SIG-M5 (cell line): Measurements from ENCODE around the gene MRI1.
"Not testable (repeated sequence)": the region's sequence is repeated elsewhere in the genome, so short reads cannot be mapped to it uniquely, and the experiment has no call there.

Experiments used
- DNase-seq: peaks from one replicate; lab custom pipeline; 2025; lab: John Stamatoyannopoulos, UW

Gene MRI1

GRCh38 chr19:13761423-13761822, 2.9 kb upstream of the MRI1 start:
- no peak for DNase-seq

- no peak for DNase-seq
Observed at GRCh38 chr19:13762635-13763235, 1.6 kb upstream of the MRI1 start.

- no peak for DNase-seq
Observed at GRCh38 chr19:13763265-13763664, 1.1 kb upstream of the MRI1 start.

GRCh38 chr19:13764821-13765394, 586 bp downstream of the MRI1 start:
- DNase-seq: no peak

- DNase-seq: no peak
Observed at GRCh38 chr19:13765395-13766094, 1.2 kb downstream of the MRI1 start.

- no peak for DNase-seq
Observed at GRCh38 chr19:13766095-13766481, 1.8 kb downstream of the MRI1 start.

- no peak for DNase-seq
Observed at GRCh38 chr19:13768510-13768909, 4.2 kb downstream of the MRI1 start.

GRCh38 chr19:13770013-13770635, 5.8 kb downstream of the MRI1 start:
- no peak for DNase-seq

GRCh38 chr19:13774217-13775191, 10.2 kb downstream of the MRI1 start, which contains the start of gene C19orf53:
Gene C19orf53 (plus strand): TSS chr19:13774456. CDS start chr19:13774478, 22 bp downstream.
- peak; percentile 58 for DNase-seq

- no peak for DNase-seq
Observed at GRCh38 chr19:13778398-13778797, 14.1 kb downstream of the MRI1 start.

- no peak for DNase-seq
Observed at GRCh38 chr19:13778847-13779246, 14.5 kb downstream of the MRI1 start.

GRCh38 chr19:13779794-13780193, 15.5 kb downstream of the MRI1 start:
- DNase-seq: not testable (repeated sequence)

- DNase-seq: no peak
Observed at GRCh38 chr19:13781547-13781946, 17.2 kb downstream of the MRI1 start.

GRCh38 chr19:13782537-13782936, 18.2 kb downstream of the MRI1 start:
- DNase-seq: no peak

GRCh38 chr19:13783565-13784500, 19.5 kb downstream of the MRI1 start:
- DNase-seq: no peak

- no peak for DNase-seq
Observed at GRCh38 chr19:13784731-13785452, 20.6 kb downstream of the MRI1 start.

GRCh38 chr19:13788991-13789390, 24.7 kb downstream of the MRI1 start:
- no peak for DNase-seq

GRCh38 chr19:13790354-13790753, 26.0 kb downstream of the MRI1 start:
- DNase-seq: peak; percentile 91

- DNase-seq: not testable (repeated sequence)
Observed at GRCh38 chr19:13793317-13793716, 29.0 kb downstream of the MRI1 start.

- DNase-seq: no peak
Observed at GRCh38 chr19:13794398-13794756, 30.1 kb downstream of the MRI1 start.
